Bronchial epithelial cell (primary cell): Measurements from ENCODE around the gene CUBN. TPM values are rescaled to one million over a fixed set of nuclear protein-coding genes. Genes with fewer than 3 reads are reported as not detected.
A peak's percentile ranks its signal among the peaks of the same experiment; 100 is the strongest.

Experiments used
- DNase-seq: peaks from one replicate; pipeline ENCODE4 v3.0.0-alpha.2; 2010; ENCODE audit warnings: low read depth
- FAIRE-seq: peaks from 2 replicates; lab custom pipeline; 2011; peaks lifted over from hg19 to GRCh38; lab: Jason Lieb, UNC
- H3K27me3 ChIP-seq: 2 replicates; pipeline ENCODE4 v1.5.1; 2011; ENCODE audit warnings: low read length; ENCODE audit not compliant: control insufficient read depth, insufficient read depth
- H3K36me3 ChIP-seq: 2 replicates; pipeline ENCODE4 v1.5.1; 2011; ENCODE audit warnings: low read length; ENCODE audit not compliant: control insufficient read depth, insufficient read depth
- H3K4me3 ChIP-seq: 2 replicates; pipeline ENCODE4 v1.5.1; 2011; ENCODE audit warnings: mild to moderate bottlenecking, low read depth, low read length, control low read depth
- total RNA-seq: library from RNA; depleted of rRNA; stranded (reverse); fragments of >200 nt; gene quantifications from 2 replicates; pipeline ENCODE4 v1.2.1, GENCODE V29; 2014
- TF ChIP-seq, protein P1 (sequence below): IDR thresholded peaks from 2 replicates; pipeline ENCODE4 v1.5.1; 2011; ENCODE audit warnings: mild to moderate bottlenecking, moderate library complexity, low read length, control low read depth, inconsistent platforms; ENCODE audit not compliant: insufficient read depth, severe bottlenecking

The CUBN gene
- total RNA-seq, 1 donor from 2014 or later: 0.53 TPM

DNA sequence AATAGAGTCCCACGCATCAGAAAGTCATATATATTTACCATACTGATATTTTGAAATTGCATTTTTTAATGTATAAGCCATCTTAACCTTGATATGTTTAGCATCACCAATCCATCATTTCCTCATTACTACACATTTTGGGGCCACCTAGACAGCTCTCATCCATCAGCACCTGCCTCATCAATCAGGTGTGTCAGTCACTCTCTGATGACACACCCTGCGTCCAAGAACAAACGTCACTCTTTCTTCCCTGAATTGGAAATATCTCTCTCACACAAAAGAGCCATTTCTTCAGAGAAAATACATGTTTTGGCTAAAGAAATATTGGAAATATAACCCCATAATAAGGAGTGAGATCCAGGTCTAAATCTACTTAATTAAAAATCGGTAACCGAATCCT, 273.5 kb downstream of the CUBN start:
- TF ChIP-seq, protein P1, sequence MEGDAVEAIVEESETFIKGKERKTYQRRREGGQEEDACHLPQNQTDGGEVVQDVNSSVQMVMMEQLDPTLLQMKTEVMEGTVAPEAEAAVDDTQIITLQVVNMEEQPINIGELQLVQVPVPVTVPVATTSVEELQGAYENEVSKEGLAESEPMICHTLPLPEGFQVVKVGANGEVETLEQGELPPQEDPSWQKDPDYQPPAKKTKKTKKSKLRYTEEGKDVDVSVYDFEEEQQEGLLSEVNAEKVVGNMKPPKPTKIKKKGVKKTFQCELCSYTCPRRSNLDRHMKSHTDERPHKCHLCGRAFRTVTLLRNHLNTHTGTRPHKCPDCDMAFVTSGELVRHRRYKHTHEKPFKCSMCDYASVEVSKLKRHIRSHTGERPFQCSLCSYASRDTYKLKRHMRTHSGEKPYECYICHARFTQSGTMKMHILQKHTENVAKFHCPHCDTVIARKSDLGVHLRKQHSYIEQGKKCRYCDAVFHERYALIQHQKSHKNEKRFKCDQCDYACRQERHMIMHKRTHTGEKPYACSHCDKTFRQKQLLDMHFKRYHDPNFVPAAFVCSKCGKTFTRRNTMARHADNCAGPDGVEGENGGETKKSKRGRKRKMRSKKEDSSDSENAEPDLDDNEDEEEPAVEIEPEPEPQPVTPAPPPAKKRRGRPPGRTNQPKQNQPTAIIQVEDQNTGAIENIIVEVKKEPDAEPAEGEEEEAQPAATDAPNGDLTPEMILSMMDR: no peak
- no peak for FAIRE-seq

DNA sequence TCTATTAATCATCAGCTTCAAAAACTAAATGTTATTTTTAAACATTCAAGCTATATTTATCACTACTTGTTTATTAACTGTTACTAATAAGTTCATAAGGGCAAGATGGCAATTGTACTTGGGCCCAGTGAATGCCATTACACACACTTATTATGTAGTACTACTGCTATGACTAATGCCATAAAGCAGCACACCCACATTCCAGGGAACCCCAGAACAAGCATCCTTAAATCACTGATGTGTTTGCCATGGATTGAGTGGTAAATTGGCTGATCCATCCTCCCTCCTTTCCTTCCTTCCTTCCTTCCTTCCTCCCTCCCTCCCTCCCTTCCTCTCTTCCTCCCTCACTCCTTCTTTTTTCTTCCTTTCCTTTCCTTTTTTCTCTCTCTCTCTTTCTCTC, 275.0 kb downstream of the CUBN start:
- no peak for FAIRE-seq
- TF ChIP-seq, protein P1: no peak
- peak; percentile 70 for DNase-seq

More for the DNA sequence above, 273.5 kb downstream of the CUBN start:
- Histone ChIP-seq H3K4me3 (no peak overlapping the region), H3K36me3 (no peaks in the 10 kb centered on the region), H3K27me3 (no peaks in the 10 kb centered on the region)
- DNase-seq: peak; percentile 39

DNA sequence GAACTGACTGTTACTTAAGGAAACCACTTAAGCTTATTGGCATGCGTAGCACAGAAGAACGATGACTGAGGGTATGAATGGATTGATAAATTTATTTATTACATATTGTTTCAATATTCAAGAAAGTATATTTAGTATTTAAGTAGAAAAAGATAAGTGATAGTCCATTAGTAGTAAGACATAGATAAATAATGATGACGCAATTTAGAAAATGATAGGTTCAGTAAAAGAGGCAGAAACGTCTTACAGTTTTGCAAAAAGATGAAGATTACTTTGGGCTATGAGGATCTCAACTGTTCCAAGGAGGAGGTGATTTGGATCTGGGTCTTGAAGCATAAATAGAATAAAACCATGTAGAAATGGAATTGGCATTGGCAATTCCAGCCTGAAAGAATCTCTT, 275.8 kb downstream of the CUBN start:
- DNase-seq (no peak), FAIRE-seq (no peak)
- H3K27me3 ChIP-seq: no peaks in the 10 kb centered on the region
- TF ChIP-seq, protein P1: no peak
- H3K4me3 ChIP-seq: no peak overlapping the region
- H3K36me3 ChIP-seq: no peaks in the 10 kb centered on the region

More for the DNA sequence above, 275.0 kb downstream of the CUBN start:
- no peaks in the 10 kb centered on the region for H3K36me3 ChIP-seq
- no peak overlapping the region for H3K4me3 ChIP-seq
- H3K27me3 ChIP-seq: no peaks in the 10 kb centered on the region

DNA sequence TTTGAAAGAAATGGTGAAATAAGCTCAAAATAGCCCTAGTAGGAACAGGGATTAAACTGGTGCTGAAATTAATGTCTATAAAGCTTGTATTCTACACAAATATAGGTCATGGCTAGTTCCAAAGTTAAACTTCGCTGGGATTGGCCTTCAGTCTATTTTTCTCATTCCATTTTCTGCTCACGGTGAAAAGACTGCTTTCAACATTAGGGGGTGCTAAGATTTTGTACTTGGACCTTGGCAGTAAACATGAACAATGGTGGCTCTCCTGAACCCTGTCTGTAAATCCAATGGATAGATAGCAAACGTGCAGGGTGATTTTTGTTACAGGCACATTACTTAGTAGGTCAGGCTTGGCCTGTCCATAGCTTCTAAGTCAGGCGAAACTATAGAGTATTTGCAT, 276.4 kb downstream of the CUBN start:
- no peaks in the 10 kb centered on the region for H3K27me3 ChIP-seq
- no peak for FAIRE-seq
- no peak overlapping the region for H3K4me3 ChIP-seq
- no peaks in the 10 kb centered on the region for H3K36me3 ChIP-seq
- TF ChIP-seq, protein P1: peak; percentile 24
- DNase-seq: peak; percentile 36

DNA sequence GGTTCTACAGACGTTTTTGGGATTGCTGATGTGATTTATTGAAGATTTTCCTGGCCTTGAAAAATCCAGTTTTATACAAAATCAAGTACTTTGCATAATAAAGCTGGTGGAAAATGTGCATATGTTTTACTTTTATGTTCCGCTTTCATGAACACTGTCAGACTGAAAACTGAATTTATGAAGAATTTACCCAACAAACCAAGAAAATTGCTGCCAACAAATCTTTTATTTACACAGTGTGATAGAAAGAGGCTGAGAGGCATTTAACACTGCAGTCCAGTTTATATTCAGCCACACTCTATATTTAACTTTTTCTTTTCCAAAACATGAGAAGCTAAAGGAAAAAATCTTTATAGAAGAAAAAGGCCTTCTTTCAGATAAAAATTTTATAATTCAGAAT, 277.0 kb downstream of the CUBN start:
- TF ChIP-seq, protein P1: no peak
- Histone ChIP-seq H3K27me3 (no peaks in the 10 kb centered on the region), H3K4me3 (no peak overlapping the region), H3K36me3 (no peaks in the 10 kb centered on the region)
- no peak for FAIRE-seq
- no peak for DNase-seq

DNA sequence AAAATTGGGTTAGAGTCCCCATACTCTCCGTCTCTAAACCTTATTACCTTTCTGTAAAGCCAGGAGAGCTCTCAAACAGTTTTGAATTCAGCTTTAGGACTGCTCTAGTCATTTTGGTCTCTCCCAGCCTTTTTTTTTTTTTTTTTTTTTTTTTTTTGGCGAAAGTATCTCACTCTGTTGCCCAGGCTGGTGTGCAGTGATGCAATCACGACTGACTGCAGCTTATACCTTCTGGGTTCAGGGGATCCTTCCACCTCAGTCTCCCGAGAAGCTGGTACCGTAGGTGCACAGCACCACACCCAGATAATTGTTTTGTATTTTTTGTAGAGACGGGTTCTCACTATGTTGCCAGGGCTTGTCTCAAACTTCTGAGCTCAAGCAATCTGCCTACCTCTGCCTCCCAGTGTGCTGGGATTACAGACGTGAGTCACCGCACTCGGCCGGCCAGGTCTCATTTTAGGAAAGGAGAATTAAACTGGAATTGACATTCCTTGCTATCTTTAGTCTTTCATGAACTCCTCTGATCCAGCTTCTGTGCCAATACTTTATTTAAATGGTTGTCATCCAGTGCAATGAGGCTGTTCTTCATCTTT, 281.0 kb downstream of the CUBN start:
- TF ChIP-seq, protein P1: no peak
- no peak for FAIRE-seq
- peak; percentile 29 for DNase-seq
- Histone ChIP-seq H3K4me3 (no peak overlapping the region), H3K27me3 (no peaks in the 10 kb centered on the region), H3K36me3 (no peaks in the 10 kb centered on the region)
